Measurements from ENCODE around the gene AK9. TPM values are rescaled to one million over a fixed set of nuclear protein-coding genes. Genes with fewer than 3 reads are reported as not detected.
"Not testable (repeated sequence)": the region's sequence is repeated elsewhere in the genome, so short reads cannot be mapped to it uniquely, and the experiment has no call there.

AK9 gene
- total RNA-seq, result 10.4 and 13.0 TPM in 2 replicates
- polyA plus RNA-seq (2012), result 4.6 TPM

DNA sequence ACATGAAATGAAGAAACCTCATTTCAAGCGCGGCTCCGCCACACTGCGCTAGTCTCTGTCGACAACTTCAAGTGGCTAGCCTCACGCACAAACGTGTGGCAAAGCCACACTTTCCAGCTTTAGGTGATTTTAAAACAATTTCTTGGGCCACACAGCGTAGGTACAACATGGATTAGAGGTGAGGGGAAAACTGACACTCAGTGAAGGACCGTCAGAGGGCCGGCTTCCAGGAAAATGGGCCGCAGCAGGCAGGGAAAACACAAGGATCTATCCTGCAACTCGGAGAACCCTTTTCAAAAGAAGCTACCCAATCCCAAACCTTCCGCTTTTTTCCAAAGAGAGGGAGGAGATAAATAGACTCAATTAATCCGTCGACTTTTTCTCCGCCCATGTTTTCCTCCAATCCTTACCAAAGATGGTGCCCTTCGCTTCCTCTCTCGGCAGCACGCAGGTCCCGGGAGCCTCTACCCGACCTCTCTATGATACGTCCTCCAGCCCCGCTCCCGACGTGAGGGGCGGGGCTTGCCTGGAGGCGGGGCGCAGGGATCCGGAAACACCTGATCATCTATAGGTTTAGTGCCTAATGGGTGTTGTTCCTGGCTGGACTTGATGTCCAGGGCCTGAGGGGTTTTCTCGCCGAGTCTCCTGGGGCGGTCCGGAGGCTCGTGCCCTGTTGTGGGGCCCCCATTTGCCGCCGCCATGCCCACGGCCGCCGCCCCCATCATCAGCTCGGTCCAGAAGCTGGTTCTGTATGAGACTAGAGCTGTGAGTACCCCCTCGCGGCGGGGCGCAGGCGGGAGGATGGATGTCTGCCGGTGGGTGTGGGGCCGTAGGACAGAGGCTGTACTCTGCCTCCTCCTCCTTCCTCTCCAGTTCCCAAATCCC lies at the start of gene AK9, which contains the start of gene FIG4:
TSS of gene AK9 (minus strand) at position 466 of the 885 bp plus-strand sequence. CDS start 15,457 bp downstream, outside the sequence.
TSS of gene FIG4 (plus strand) at position 560 of the 885 bp plus-strand sequence. CDS start at position 700, 140 bp downstream.
- peak; percentile 94 for DNase-seq (ENCODE audit: low read depth)

DNA sequence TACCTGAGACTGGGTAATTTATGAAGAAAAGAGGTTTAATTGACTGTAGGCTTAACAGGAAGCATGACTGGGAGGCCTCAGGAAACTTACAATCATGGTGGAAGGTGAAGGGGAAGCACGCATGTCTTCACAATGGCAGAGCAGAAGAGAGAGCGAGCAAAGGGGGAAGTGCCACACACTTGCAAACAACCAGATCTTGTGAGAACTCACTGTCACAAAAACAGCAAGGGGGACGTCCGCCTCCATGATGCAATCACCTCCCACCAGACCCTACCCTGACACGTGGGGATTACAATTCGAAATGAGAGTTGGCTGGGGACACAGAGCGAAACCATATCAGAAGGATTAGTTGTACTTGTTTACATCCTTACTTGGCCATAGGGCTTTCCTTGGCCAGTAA lies 49.8 kb upstream of the AK9 start:
- no peak for DNase-seq (ENCODE audit: low read depth)

DNA sequence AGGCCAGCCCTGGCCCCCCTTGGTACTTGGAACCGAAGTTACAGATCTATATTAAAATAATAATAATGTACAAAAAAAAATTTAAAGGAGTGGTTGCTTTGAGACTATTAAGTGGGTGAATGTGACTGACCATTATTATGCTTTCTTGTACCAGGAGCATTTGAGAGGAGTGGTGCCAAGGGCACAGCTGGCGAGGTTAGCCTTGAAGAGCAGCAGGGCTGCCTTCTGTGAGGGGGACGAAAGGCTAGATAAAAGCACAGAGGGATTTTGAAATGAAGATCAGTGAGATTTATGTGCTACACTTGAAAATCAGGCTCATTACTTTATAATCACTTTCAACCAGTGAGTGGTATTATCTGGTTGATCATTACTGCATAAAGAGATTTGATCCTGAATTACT lies 48.7 kb upstream of the AK9 start:
- peak; percentile 8 for DNase-seq (ENCODE audit: low read depth)

DNA sequence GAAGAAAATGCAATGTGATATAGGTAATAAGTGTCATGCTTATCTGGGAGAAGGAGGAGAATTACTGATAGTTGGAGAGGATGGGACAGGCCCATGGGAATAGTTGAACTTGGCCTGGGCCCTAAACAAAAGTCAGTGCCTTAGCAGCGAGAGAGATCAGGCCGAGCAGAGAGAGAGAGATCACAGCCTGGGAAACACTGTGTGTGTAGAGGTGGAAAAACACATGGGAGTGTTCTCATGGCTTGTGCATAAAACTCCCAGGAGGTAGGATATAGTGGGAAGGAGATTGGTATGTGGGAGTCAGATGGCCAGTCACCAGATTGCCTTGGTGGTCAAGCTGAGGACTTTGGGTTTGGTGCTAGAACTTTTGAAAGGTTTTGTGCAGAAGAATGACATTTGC lies 47.7 kb upstream of the AK9 start:
- no peak for DNase-seq (ENCODE audit: low read depth)

DNA sequence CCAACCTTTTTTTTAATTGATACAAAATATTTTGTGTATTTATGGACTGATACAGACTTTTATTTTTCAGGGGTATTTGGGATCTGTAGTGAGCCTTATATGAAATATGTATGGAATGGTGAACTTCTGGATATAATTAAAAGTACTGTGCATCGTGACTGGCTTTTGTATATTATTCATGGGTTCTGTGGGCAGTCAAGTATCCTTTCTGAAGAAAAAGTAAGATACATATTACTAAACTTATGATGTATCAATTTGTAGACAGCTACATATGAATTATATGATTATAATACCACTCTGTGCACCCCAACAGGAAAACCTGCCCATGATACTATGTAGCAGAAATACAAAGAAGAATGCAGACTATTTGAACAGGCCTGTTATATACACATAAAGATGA lies 47.3 kb upstream of the AK9 start:
- no peak for DNase-seq (ENCODE audit: low read depth)

DNA sequence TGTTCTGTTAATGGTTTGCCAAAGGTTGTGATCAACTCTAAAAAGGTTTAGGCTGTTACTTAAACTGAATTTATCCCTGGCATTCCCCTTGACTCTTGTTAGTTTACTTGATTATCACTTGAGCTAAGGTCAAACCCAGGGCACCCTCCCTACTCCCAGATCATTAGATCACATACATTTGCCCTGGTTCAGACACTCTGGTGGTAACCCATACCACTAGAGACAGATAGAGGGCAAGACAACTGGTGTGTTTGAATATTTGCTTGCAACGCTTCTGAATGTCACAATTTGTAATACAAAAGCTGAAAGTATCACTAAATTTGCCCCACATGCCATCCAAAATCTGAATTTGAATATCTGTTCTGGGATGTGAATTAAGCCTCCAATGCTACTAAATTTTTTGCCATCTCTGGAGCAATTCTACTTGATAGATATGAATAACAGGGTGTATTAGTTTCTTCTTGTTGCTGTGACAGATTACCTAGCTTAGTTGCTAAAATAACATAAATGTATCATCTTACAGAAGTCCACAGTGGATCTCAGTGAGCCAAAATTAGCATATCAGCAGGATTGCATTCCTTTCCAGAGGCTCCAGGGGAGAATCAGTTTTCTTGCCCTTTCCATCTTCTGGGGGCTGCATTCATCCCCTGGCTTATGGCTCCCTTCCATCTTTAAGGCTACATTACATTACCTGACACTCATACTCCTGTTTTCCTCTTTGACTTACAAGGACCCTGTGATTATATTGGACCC lies 45.4 kb upstream of the AK9 start:
- DNase-seq (ENCODE audit: low read depth), result no peak

DNA sequence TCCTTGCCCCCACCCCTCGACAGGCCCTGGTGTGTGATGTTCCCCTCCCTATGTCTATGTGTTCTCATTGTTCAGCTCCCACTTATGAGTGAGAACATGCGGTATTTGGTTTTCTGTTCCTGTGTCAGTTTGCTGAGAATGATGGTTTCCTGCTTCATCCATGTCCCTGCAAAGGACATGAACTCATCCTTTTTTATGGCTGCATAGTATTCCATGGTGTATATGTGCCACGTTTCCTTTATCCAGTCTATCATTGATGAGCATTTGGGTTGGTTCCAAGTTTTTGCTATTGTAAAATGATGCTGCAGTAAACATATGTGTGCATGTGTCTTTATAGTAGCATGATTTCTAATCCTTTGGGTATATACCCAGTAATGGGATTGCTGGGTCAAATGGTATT lies 34.2 kb upstream of the AK9 start:
- not testable (repeated sequence) for DNase-seq (ENCODE audit: low read depth)

DNA sequence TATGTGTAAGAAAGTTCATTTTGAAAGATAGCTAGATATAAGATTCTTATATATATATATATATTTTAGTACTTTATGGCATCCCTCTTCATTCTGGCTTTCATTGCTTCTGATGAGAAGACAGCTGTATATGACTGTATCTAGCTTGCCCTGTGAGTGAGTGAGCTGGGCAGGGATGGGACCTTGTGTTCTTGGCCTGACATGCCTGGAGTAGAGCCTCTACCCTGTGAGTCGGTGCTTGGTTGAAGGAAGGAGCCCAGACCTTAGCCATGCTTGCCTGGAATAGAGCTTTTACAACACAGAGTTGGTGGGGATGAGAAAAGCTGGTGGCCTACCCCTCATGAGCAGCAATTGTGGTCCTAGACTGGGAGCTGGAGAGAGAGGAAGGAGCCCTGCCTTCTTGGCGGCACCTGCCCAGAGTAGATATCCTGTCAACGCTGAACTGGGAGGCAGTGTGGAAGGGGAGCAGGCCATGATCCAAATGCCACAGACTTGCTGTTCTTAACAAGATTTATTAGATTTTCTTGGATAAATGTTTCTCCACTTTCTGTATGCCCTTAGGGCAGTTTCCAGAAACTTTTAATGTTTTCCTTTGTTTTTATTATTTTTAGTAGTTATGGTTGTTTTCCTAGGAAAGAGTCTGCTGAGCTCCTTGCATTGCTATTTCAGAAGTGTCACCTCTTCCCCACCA lies 31.7 kb upstream of the AK9 start:
- DNase-seq (ENCODE audit: low read depth), result no peak

DNA sequence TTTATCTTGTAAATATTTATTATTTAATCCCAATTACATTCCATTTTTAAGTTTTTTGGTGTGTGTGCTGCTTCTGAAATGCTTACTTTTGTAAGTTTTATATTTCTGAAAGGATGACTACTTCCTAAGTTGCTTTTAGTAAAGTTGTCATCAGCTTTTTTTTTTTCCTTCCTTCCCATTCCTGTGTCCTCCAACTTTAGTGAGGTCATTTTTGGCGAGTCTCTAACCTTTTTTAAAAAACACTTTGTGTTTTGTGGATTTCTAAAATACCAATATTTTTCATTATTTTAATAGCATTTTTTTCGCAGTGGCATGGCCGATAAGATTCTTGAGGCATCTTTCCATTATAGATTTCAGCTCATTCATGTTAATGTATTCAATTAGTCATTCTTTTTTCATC lies 31.0 kb upstream of the AK9 start:
- no peak for DNase-seq (ENCODE audit: low read depth)

DNA sequence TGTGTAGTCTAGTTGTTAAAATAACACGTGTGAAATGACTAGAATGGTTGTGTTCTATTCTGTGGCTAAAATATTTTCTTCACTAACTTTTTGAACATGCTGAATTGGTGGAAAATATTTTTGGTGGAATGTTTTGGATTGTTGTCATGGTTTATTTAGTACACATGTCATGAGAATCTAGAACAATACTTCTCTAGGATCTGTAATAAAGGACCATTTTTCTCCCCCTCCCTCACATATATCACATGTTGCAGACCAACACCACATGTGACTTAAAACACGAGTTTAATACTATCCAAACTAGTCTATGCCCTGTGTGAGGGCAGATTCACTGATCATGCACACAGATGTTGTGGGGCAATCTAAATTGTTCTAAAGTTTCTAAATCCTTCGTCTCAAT lies 29.3 kb upstream of the AK9 start:
- no peak for DNase-seq (ENCODE audit: low read depth)

DNA sequence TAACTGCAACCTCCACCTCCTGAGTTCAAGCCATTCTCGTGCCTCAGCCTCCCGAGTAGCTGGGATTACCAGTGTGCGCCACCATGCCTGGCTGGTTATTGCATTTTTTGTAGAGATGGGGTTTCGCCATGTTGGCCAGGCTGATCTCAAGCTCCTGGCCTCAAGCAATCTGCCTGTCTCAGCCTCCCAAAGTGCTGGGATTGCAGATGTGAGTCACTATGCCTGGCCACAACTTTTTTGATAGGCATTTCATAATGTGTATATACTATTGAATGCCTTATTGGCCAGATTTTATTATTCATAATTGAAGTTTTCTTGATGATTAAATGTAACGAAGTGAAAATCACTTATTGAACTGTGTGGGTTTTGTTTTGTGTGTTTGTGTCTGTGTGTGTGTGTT lies 28.0 kb upstream of the AK9 start:
- no peak for DNase-seq (ENCODE audit: low read depth)

DNA sequence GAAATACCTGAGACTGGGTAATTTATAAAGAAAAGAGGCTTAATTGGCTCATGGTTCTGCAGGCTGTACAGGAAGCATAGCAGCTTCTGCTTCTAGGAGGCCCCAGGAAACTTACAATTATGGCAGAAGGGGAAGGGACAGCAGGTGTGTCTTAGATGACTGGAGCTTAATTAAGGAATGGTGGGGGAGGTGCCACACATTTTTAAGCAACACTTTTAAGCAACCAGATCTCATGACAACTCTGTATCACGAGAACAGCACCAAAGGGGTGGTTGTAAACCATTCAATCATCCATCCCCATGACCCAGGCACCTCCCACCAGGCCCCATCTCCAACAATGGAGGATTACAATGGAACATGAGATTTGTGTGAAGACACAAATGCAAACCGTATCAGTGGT lies 27.0 kb upstream of the AK9 start:
- DNase-seq (ENCODE audit: low read depth), result no peak

DNA sequence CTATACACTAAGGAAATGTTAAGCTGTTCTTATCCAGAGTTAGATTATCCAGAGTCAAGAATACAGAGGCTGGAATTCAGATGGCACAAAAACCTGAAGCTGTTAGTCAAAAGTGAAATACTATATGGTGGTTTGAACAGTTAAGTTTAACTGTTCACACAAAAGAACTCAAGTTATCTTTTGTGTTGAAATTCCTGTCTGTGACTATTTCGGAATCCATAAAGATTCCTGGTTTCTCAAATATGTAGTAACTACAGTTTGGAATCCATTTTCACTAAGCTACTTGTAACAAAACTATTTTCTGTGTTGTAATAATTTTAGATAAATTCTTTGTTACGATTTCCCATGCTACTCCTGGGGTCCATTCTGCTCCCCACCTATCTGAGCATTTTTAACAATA lies 24.6 kb upstream of the AK9 start:
- no peak for DNase-seq (ENCODE audit: low read depth)

DNA sequence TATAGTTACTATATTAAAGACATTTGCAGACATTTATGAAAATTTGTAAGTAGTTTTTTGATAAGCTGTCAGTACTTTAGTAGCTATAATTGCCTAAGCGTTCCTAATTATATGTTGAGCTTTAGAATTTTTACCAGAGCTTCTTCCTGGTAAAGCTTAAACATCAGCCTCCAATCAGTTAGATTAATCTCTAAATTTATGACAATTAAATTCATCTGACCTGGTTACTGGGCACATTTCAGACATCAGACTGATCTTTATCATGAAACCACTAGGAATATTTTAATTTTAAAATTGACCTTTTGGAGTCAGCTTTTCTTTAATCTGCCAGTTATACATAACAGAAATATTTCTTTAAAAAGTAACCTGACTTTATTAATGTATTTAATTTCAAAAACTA lies 23.6 kb upstream of the AK9 start:
- no peak for DNase-seq (ENCODE audit: low read depth)

DNA sequence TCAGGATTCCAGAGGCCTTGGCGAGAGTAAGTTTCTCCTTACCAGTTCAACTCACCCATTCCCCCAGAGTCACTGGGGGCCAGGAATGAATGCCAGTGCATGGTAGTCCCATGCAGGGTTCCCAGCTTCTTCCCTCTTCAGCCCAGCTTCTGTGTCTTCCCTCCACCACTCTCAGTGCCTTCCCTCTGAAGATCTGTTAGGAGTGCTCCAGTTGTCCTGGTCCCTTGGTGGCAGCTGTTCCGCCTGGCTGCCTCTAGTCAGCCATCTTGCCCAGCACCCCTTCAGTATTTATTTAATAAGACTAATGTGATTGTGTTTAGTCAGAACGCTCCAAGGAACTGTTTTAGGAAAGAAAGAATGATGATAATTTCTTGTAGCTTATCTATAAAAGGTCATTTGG lies 23.2 kb upstream of the AK9 start:
- DNase-seq (ENCODE audit: low read depth), result peak; percentile 27

DNA sequence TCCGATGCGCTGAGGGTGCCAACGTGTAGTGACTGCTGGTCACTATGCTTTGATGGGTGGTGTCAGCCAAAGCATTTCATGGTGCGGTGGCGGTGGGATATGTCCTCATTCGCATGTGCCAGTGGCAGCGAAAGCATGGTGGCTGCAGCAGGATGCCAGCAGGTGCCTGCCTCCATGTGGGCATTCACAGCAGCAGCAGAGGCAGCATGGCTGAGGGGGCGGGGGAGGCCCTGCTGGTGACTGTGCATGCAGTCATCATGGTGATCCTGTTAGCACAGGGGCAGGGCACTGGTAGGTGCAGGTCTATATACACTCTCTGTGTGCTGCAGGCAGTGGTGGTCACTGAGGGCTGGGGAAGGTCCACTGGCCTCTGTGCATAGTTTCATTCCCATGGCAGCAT lies 22.1 kb upstream of the AK9 start:
- no peak for DNase-seq (ENCODE audit: low read depth)

DNA sequence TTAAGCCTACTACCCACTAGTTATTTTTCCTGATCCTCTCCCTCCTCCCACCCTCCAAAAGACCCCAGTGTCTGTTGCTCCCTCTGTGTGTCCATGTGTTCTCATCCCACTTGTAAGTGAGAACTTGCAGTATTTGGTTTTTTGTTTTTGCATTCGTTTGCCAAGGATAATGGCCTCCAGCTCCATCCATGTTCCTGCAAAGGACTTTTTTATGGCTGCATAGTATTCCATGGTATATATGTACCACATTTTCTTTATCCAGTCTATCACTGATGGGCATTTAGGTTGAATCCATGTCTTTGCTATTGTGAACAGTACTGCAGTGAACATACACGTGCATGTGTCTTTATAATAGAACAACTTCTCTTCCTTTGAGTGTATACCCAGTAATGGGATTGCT lies 17.1 kb upstream of the AK9 start:
- not testable (repeated sequence) for DNase-seq (ENCODE audit: low read depth)

DNA sequence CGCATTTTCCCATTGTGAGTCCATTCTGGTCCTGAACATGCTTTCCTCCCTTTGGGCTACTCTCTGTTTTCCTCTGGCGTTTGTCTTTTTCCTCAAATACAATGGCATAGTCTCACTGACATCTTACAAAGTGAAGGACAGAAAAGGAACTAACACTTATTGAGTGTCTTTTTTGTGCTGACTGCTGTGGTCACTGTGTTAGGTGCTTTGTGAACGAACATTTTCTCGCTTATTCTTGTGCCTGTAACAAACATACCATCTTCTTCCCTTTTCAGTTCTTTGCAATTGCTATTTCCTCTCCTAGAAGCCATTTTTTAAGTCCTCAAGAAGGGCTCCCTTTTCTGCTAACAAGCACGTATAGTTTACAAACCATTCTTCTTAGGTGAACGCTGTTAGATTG lies 15.5 kb upstream of the AK9 start:
- no peak for DNase-seq (ENCODE audit: low read depth)

DNA sequence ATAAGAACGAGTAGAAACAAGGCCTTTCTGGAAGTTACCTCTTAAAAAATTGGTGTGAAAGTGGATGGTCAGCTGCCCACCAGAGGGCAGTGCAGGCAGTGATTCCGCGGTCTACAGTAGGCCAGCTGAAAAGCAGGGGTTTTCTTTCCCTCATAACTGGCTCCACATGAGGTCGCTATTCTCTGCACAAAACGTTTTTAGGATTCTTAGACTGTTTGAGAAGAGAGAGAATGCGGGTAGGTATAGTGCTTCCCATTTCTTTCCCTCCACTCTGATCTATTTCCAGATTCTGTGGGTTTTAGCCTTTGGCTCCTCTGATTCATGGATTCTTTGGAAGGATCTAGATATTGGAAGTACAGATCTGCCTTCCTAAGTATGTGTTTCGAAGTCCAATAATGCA lies 14.3 kb upstream of the AK9 start:
- DNase-seq (ENCODE audit: low read depth), result peak; percentile 88

DNA sequence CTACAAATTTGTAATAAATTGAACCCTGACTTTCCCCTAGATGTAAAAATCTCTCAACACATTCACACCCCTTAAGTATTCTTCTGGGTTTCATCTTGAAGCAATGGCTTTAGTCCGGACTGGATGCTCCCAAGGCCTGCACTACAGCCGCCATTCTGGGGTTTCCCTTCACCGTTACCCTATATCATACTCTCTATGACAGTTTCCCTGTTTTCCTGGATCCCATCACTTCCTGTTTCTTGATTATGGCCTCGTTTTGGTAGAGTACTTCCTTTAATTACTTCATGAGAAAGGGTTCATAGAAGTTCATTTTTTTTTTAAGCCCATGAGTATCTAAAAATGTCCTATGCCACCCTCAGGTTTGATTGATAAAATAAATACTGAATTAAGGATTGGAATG lies 11.8 kb upstream of the AK9 start:
- DNase-seq (ENCODE audit: low read depth), result no peak

DNA sequence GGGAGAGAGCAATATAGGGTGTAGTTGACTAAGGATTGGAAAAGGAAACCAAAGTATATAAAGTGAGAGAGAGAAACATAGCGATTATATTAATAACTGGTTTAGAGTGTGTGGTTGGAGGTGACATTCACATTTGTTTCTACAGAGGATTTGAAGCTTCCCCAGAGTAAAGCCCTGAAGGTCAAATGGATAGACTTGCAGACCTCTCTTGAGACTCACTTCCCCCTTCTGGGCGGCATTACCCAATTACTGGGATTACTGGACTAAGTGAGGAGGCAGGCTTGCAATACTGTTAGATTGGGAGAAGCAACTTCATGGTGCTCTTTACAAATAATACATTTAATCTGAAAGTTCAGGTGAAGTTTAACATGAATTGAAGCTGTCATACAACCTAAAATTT lies 10.8 kb upstream of the AK9 start:
- no peak for DNase-seq (ENCODE audit: low read depth)

DNA sequence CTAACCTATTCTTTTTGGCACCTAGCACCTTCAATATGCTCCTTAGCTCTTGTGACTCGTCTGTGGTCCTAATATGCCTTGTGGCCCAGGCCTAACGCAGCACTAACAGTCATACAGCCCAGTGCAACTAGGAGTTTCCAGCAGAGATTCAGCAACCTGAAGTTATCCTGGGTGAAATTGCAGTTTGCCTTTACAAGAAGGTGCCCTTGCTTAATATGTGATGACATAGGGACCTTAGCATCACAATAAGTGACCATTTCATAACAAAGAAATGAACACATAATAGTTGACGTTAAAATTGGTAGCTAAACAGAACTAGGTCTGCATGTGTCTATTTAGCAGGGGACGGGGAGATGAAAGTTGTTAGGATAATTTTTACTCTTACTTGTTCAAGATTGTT lies 10.2 kb upstream of the AK9 start:
- DNase-seq (ENCODE audit: low read depth), result no peak
